HG03175 (cell line): ENCODE measurements around the gene CD63.

Experiments used
- ATAC-seq: cut with Tn5 transposase; IDR thresholded peaks from one replicate; pipeline ENCODE4 v1.9.1; 2021; ENCODE audit warnings: mild to moderate bottlenecking, moderate library complexity; ENCODE audit not compliant: unreplicated experiment

The CD63 gene

GRCh38 chr12:55692631-55693322, 36.0 kb downstream of the CD63 start:
- no peak for ATAC-seq

GRCh38 chr12:55688716-55689655, 39.8 kb downstream of the CD63 start:
- ATAC-seq, result no peak

- no peak for ATAC-seq
Measured at GRCh38 chr12:55687746-55688145, 41.1 kb downstream of the CD63 start.

- ATAC-seq, result no peak
Measured at GRCh38 chr12:55686366-55687010, 42.3 kb downstream of the CD63 start.

GRCh38 chr12:55685671-55686070, 43.1 kb downstream of the CD63 start:
- ATAC-seq, result no peak

GRCh38 chr12:55684761-55685370, 43.9 kb downstream of the CD63 start:
- no peak for ATAC-seq

GRCh38 chr12:55683676-55684075, 45.1 kb downstream of the CD63 start:
- no peak for ATAC-seq

GRCh38 chr12:55682087-55682796, 46.6 kb downstream of the CD63 start:
- no peak for ATAC-seq

GRCh38 chr12:55681142-55682077, 47.4 kb downstream of the CD63 start:
- ATAC-seq, result no peak

GRCh38 chr12:55679691-55680090, 49.1 kb downstream of the CD63 start:
- no peak for ATAC-seq

- ATAC-seq, result no peak
Measured at GRCh38 chr12:55676707-55677106, 52.1 kb downstream of the CD63 start.

- no peak for ATAC-seq
Measured at GRCh38 chr12:55675666-55676065, 53.1 kb downstream of the CD63 start.
